IPS-18a (cell line): Measurements from ENCODE around the gene SCN9A.

Experiments
- H3K27ac ChIP-seq: one replicate; pipeline ENCODE4 v1.5.1; 2013; ENCODE audit warnings: low read length
- H3K27me3 ChIP-seq: one replicate; pipeline ENCODE4 v1.6.1; 2013; ENCODE audit warnings: mild to moderate bottlenecking, low read length; ENCODE audit not compliant: control insufficient read depth, insufficient read depth
- H3K36me3 ChIP-seq: one replicate; pipeline ENCODE4 v1.6.1; 2013; ENCODE audit warnings: low read depth, low read length; ENCODE audit not compliant: control insufficient read depth
- H3K4me1 ChIP-seq: one replicate; pipeline ENCODE4 v1.6.1; 2013; ENCODE audit warnings: low read depth, low read length; ENCODE audit not compliant: control insufficient read depth
- H3K4me3 ChIP-seq: one replicate; pipeline ENCODE4 v1.5.1; 2013; ENCODE audit warnings: low read length
- H3K9ac ChIP-seq: one replicate; pipeline ENCODE4 v1.6.1; 2013; ENCODE audit warnings: mild to moderate bottlenecking, low read length, moderate library complexity
- H3K9me3 ChIP-seq: one replicate; pipeline ENCODE4 v1.6.1; 2013; ENCODE audit warnings: low read depth, low read length; ENCODE audit not compliant: control insufficient read depth

Gene SCN9A

GRCh38 chr2:166404831-166405568 is 29.3 kb upstream of the SCN9A start:
- H3K9me3 ChIP-seq, result no peaks in the 10 kb centered on the region
- H3K9ac ChIP-seq, result no peak overlapping the region
- H3K36me3 ChIP-seq, result no peaks in the 10 kb centered on the region
- H3K4me3 ChIP-seq, result no peak overlapping the region
- no peaks in the 10 kb centered on the region for H3K27me3 ChIP-seq
- no peak overlapping the region for H3K27ac ChIP-seq
- no peaks in the 10 kb centered on the region for H3K4me1 ChIP-seq

- H3K9me3 ChIP-seq, result no peaks in the 10 kb centered on the region
- no peak overlapping the region for H3K4me3 ChIP-seq
- no peak overlapping the region for H3K9ac ChIP-seq
- no peaks in the 10 kb centered on the region for H3K27me3 ChIP-seq
- H3K27ac ChIP-seq, result no peak overlapping the region
- H3K4me1 ChIP-seq, result no peaks in the 10 kb centered on the region
- no peaks in the 10 kb centered on the region for H3K36me3 ChIP-seq
These were observed 18.5 kb upstream of the SCN9A start for GRCh38 chr2:166394245-166394644.

- Histone ChIP-seq H3K27me3 (no peaks in the 10 kb centered on the region), H3K27ac (no peak overlapping the region), H3K4me3 (no peak overlapping the region), H3K36me3 (no peaks in the 10 kb centered on the region), H3K4me1 (no peaks in the 10 kb centered on the region), H3K9me3 (no peaks in the 10 kb centered on the region), H3K9ac (no peak overlapping the region)
These were observed 17.3 kb upstream of the SCN9A start for GRCh38 chr2:166393008-166393407.

GRCh38 chr2:166388481-166389070 is 12.8 kb upstream of the SCN9A start:
- no peak overlapping the region for H3K9ac ChIP-seq
- H3K27me3 ChIP-seq, result no peaks in the 10 kb centered on the region
- no peak overlapping the region for H3K27ac ChIP-seq
- H3K4me3 ChIP-seq, result no peak overlapping the region
- no peaks in the 10 kb centered on the region for H3K9me3 ChIP-seq
- no peaks in the 10 kb centered on the region for H3K36me3 ChIP-seq
- H3K4me1 ChIP-seq, result no peaks in the 10 kb centered on the region

- Histone ChIP-seq H3K27ac (no peak overlapping the region), H3K4me1 (no peaks in the 10 kb centered on the region), H3K9me3 (no peaks in the 10 kb centered on the region), H3K27me3 (no peaks in the 10 kb centered on the region), H3K4me3 (no peak overlapping the region), H3K36me3 (no peaks in the 10 kb centered on the region), H3K9ac (no peak overlapping the region)
These were observed 9.6 kb upstream of the SCN9A start for GRCh38 chr2:166385313-166385712.

DNA sequence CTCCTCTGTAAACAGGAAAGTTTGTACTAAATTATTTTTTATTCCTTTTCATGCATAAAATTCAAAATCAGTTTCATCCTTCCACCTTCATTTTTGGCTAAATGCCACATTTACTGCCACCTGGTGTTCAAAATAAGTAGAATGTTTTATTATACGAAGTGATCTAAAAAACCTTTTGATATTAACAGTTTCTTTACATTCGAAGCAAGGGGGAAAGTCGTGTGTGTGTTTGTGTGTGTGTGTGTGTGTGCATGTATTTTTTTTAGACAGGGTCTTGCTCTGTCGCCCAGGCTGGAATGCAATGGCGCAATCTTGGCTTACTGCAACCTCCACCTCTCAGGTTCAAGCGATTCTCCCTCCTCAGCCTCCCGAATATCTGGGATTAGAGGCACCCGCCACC is 9.0 kb upstream of the SCN9A start:
- Histone ChIP-seq H3K9me3 (no peaks in the 10 kb centered on the region), H3K9ac (no peak overlapping the region), H3K36me3 (no peaks in the 10 kb centered on the region), H3K27me3 (no peaks in the 10 kb centered on the region), H3K27ac (no peak overlapping the region), H3K4me3 (no peak overlapping the region), H3K4me1 (no peaks in the 10 kb centered on the region)

- Histone ChIP-seq H3K4me1 (no peaks in the 10 kb centered on the region), H3K4me3 (no peak overlapping the region), H3K9ac (no peak overlapping the region), H3K36me3 (no peaks in the 10 kb centered on the region), H3K27ac (no peak overlapping the region), H3K9me3 (no peaks in the 10 kb centered on the region), H3K27me3 (peaks cover 2% of the 10 kb centered on the region)
These were observed 6.7 kb upstream of the SCN9A start for GRCh38 chr2:166382448-166382847.

DNA sequence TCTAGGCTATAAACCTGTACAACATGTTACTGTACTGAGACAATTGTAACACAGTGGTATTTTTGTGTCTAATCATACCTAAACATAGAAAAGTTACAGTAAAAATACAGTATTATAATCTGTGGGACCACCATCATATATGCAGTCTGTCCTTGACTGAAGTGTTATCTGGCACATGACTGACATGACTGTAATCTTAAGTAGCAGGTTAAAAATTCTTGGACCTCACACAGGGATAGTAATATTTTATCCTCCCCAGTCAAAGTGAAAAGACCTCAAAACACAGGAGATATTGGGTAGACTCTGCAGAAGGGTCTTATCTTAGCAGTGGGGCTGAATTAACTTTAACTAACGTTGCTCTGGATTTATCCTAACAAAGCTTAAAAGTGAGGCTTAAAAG is 4.9 kb upstream of the SCN9A start:
- peaks cover 4% of the 10 kb centered on the region for H3K4me1 ChIP-seq
- no peak overlapping the region for H3K4me3 ChIP-seq
- peaks cover 11% of the 10 kb centered on the region for H3K27me3 ChIP-seq
- H3K9me3 ChIP-seq, result no peaks in the 10 kb centered on the region
- H3K36me3 ChIP-seq, result no peaks in the 10 kb centered on the region
- H3K9ac ChIP-seq, result no peak overlapping the region
- no peak overlapping the region for H3K27ac ChIP-seq

DNA sequence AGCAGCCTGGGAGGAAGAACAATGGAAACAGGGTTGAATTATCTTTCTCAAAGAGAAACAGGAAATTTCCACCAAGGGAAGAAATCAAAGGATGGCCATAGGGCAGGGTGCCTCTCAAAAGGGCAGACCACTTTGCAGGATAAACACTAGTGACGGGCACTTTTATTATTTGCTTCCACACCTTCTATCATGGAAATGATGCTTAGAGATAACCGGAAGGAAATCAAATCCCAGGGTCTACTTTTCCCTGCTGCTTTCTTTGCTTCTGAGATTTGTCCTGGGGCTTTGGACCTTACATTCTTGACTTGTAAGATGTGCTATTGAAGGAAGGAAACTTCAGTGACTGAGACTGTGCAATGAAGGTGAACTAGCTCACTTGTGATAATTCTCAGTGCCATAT is 1.1 kb upstream of the SCN9A start:
- H3K4me3 ChIP-seq, result peak overlapping the region; percentile 80
- peaks cover 20% of the 10 kb centered on the region for H3K27me3 ChIP-seq
- H3K4me1 ChIP-seq, result peaks cover 13% of the 10 kb centered on the region
- H3K27ac ChIP-seq, result no peak overlapping the region
- H3K36me3 ChIP-seq, result no peaks in the 10 kb centered on the region
- no peak overlapping the region for H3K9ac ChIP-seq
- no peaks in the 10 kb centered on the region for H3K9me3 ChIP-seq

DNA sequence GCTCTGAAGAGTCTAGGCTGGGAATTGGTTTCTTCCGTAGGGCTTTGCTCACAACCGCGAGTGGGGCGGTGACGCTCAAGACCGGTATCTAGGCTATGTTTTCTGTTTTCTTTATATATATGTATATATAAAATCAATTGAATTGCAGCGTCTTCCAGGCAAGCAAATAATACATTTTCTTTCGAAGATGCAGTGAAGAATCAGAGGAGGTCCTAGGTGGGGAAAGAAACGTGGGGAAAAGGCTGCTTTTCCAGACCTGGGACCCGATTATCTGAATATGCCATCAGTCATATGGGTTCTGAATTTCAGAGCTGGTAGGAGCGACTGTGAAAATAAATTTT is 714 bp upstream of the SCN9A start:
- Histone ChIP-seq H3K27ac (no peak overlapping the region), H3K27me3 (peaks cover 20% of the 10 kb centered on the region), H3K4me1 (peaks cover 13% of the 10 kb centered on the region), H3K4me3 (peak overlapping the region; percentile 80), H3K9me3 (no peaks in the 10 kb centered on the region), H3K36me3 (no peaks in the 10 kb centered on the region), H3K9ac (peak overlapping the region; percentile 51)

DNA sequence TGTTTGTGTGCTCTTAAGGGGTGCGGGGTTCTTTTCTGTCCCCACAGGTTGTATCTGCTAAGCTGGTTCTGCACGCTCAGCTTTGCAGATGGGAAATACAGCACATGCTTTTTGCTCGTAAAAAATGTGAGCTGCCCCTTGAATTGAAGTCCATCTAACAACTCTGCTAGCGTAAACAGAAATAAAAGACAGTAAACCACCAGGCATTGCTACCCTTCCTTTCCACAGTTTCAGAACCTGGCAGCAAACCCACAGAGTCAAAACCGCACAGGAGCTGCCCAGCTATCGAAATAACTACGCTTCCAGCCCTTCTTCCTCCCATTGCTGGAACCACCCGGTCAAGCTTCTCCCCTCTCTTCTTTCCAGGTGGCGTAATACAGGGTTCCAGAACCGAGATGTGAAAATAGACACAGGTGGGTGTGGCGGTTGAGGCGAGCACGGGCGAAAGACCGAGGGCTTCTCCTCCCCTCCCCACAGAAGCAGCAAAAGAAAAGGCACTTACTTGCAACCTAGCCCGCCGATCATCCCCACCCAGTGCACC is 479 bp downstream of the SCN9A start:
- Histone ChIP-seq H3K27ac (no peak overlapping the region), H3K9ac (no peak overlapping the region), H3K36me3 (no peaks in the 10 kb centered on the region), H3K27me3 (peaks cover 20% of the 10 kb centered on the region), H3K9me3 (no peaks in the 10 kb centered on the region), H3K4me3 (peak overlapping the region; percentile 80), H3K4me1 (peaks cover 13% of the 10 kb centered on the region)

- Histone ChIP-seq H3K27me3 (peaks cover 20% of the 10 kb centered on the region), H3K4me1 (peaks cover 13% of the 10 kb centered on the region), H3K27ac (no peak overlapping the region), H3K9me3 (no peaks in the 10 kb centered on the region), H3K4me3 (no peak overlapping the region), H3K36me3 (no peaks in the 10 kb centered on the region), H3K9ac (no peak overlapping the region)
These were observed 1.8 kb downstream of the SCN9A start for GRCh38 chr2:166373951-166374350.
